ENCODE data around the gene EHD4.

- TF ChIP-seq POLR2A (IDR thresholded peaks at IDR 0.05; ENCODE audit: low read length) (no peak), GATA1 (IDR thresholded peaks at IDR 0.05; ENCODE audit: low read depth, low read length) (no peak)
Observed at GRCh38 chr15:41990691-41991090, 18.3 kb upstream of the EHD4 start.

Data from erythroblast (primary cell).